Psoas muscle (tissue), 8 donors: ENCODE data around the gene LINS1. TPM values are rescaled to one million over a fixed set of nuclear protein-coding genes. Genes with fewer than 3 reads are reported as not detected.

Experiments used
- ATAC-seq, 4 donors: fragments of 200-7000 bp; cut with Tn5 transposase; one replicate each; pipeline ENCODE4 v1.9.1; 2020; ENCODE audit warnings: moderate library complexity in 3 of 4, mild to moderate bottlenecking in 2 of 4
- DNase-seq, 2 donors: peaks; one replicate each; pipeline ENCODE4 v3.0.0-alpha.2; 2020
- H3K27ac ChIP-seq: fragments of 200-600 bp; one replicate; pipeline ENCODE4 v1.8.0; 2022
- H3K27me3 ChIP-seq, 3 donors: fragments of 200-600 bp in 1 of 3; one replicate each; pipeline versions ENCODE4 v1.6.1 to v1.8.0; 2013 to 2022; ENCODE audit warnings: low read length in 2 of 3, mild to moderate bottlenecking in 2 of 3, moderate library complexity in 1 of 3; ENCODE audit not compliant: insufficient read depth in 3 of 3
- H3K36me3 ChIP-seq, 2 donors: fragments of 200-600 bp in 1 of 2; one replicate each; pipeline versions ENCODE4 v1.6.1 to v1.8.0; 2013 to 2022; ENCODE audit warnings: low read depth in 1 of 2, mild to moderate bottlenecking in 1 of 2, moderate library complexity in 1 of 2; ENCODE audit not compliant: insufficient read depth in 1 of 2
- H3K4me1 ChIP-seq: fragments of 200-600 bp; one replicate; pipeline ENCODE4 v1.8.0; 2022
- H3K4me3 ChIP-seq: fragments of 200-600 bp; one replicate; pipeline ENCODE4 v1.8.0; 2022; ENCODE audit warnings: mild to moderate bottlenecking
- H3K9me3 ChIP-seq: fragments of 200-600 bp; one replicate; pipeline ENCODE4 v1.8.0; 2022
- CTCF ChIP-seq: fragments of 200-600 bp; IDR thresholded peaks from one replicate; pipeline ENCODE4 v1.8.0; 2022; ENCODE audit warnings: antibody characterized with exemption
- WGBS, 3 donors: extraction: QIAGEN DNeasy Blood & Tissue Kit; methylation state at CpG; one replicate each; pipeline versions ENCODE4 v1.1.6 to v1.1.7; 2013; 5-methylcytosine and 5-hydroxymethylcytosine counted together
- intact Hi-C, 2 donors: fragments of 100-400 bp; cut with DNase I; formaldehyde crosslinking; loops; one replicate each; pipeline versions ENCODE4 v1.11.0 to v1.14.2; 2022
- polyA plus RNA-seq, 3 donors: library from polyadenylated mRNA; stranded (reverse); fragments of 200-250 nt; gene quantifications; one replicate each; pipeline ENCODE4 v1.2.3, GENCODE V29; 2013
- total RNA-seq, 4 donors: library from RNA; stranded (reverse); fragmentation: NEBNext Ultra II Directional in 2 of 4; extraction: Animal tissue kit (Norgen Biotek cat#: 25700) in 2 of 4; gene quantifications; one replicate each; pipeline versions ENCODE4 v1.2.1 to v1.2.4, GENCODE V29; 2021 to 2023
- donor health status: healthy with polysubstance abuse.
- donor health status: DM: no; HTN: no; CAD: no; lungs with moderate emphysema.
- donor health status: Bipolar disorder and iron deficiency.
- donor health status: healthy.
- donor health status: DM: yes; HTN: yes; CAD: no.
- donor health status: DM: no; HTN: no; CAD: no.
- donor health status: DM: no; HTN: no; CAD: no.
- donor health status: DM: yes; HTN: yes; CAD: no.

The LINS1 gene
- total and polyA plus RNA-seq, 7 donors = 4.3 to 15.1 (median 8.3) TPM

GRCh38 chr15:100614918-100615317 lies 12.9 kb upstream of the LINS1 start:
- 70 to 79% (median 74%) methylated on average over 4 of the region's 4 CpGs for WGBS, 3 donors
- no peaks in the 10 kb centered on the region for H3K9me3 ChIP-seq
- H3K36me3 ChIP-seq = peaks cover 0 to 38% of the 10 kb centered on the region in 2 donors
- peaks cover 9% of the 10 kb centered on the region for H3K4me1 ChIP-seq
- H3K27me3 ChIP-seq = no peaks in the 10 kb centered on the region
- no peak for DNase-seq
- intact Hi-C loops = loop anchor here in 1 of 2 donors (10.0 kb wide), 1 partner anchor 650 kb away; no protein-coding TSS in a partner anchor
- H3K27ac ChIP-seq = no peak overlapping the region
- no peak overlapping the region for H3K4me3 ChIP-seq
- peak; percentile 51 to 83 (median 64) for ATAC-seq
- no peak for TF ChIP-seq CTCF

GRCh38 chr15:100614336-100614735 lies 12.4 kb upstream of the LINS1 start:
- Histone ChIP-seq H3K27me3 (no peaks in the 10 kb centered on the region), H3K27ac (no peak overlapping the region), H3K4me3 (no peak overlapping the region), H3K9me3 (no peaks in the 10 kb centered on the region), H3K36me3 (peaks cover 0 to 42% of the 10 kb centered on the region in 2 donors), H3K4me1 (peaks cover 9% of the 10 kb centered on the region)
- DNase-seq (no peak), ATAC-seq (no peak)
- intact Hi-C loops = loop anchor here in 1 of 2 donors (10.0 kb wide), 1 partner anchor 650 kb away; no protein-coding TSS in a partner anchor
- 87 to 95% (median 90%) methylated on average over 2 of the region's 2 CpGs for WGBS, 3 donors
- no peak for TF ChIP-seq CTCF

GRCh38 chr15:100613208-100613607 lies 11.2 kb upstream of the LINS1 start:
- WGBS, 3 donors = 96 to 97% (median 97%) methylated on average over 1 of the region's 1 CpG
- Histone ChIP-seq H3K27me3 (no peaks in the 10 kb centered on the region), H3K27ac (no peak overlapping the region), H3K4me3 (no peak overlapping the region), H3K4me1 (peaks cover 9% of the 10 kb centered on the region), H3K36me3 (peaks cover 0 to 50% of the 10 kb centered on the region in 2 donors), H3K9me3 (no peaks in the 10 kb centered on the region)
- TF ChIP-seq CTCF = no peak
- no peak for DNase-seq
- no peak for ATAC-seq
- intact Hi-C loops = loop anchor here in 1 of 2 donors (10.0 kb wide), 1 partner anchor 652 kb away; no protein-coding TSS in a partner anchor

GRCh38 chr15:100612539-100612938 lies 10.6 kb upstream of the LINS1 start:
- DNase-seq (no peak), ATAC-seq (no peak)
- Histone ChIP-seq H3K4me1 (peaks cover 9% of the 10 kb centered on the region), H3K9me3 (no peaks in the 10 kb centered on the region), H3K27ac (no peak overlapping the region), H3K36me3 (peaks cover 0 to 50% of the 10 kb centered on the region in 2 donors), H3K27me3 (no peaks in the 10 kb centered on the region), H3K4me3 (no peak overlapping the region)
- no peak for TF ChIP-seq CTCF
- 92 to 97% (median 96%) methylated on average over 2 of the region's 2 CpGs for WGBS, 3 donors
- intact Hi-C loops = loop anchor here in 1 of 2 donors (10.0 kb wide), 1 partner anchor 652 kb away; no protein-coding TSS in a partner anchor
